K562 (cell line): Measurements from ENCODE around the gene ERAL1. TPM values are rescaled to one million over a fixed set of nuclear protein-coding genes. Genes with fewer than 3 reads are reported as not detected.
A peak's percentile ranks its signal among the peaks of the same experiment; 100 is the strongest.

Experiments
- CBX5 ChIP-seq: IDR thresholded peaks from 2 replicates; pipeline ENCODE4 v1.6.1; 2014; ENCODE audit warnings: low read depth, borderline replicate concordance
- CREB5 ChIP-seq: fragments of 250-450 bp; sonication (Bioruptor Pico); IDR thresholded peaks from 2 replicates; pipeline ENCODE4 v1.5.0; 2020; ENCODE audit warnings: mild to moderate bottlenecking
- DPF2 ChIP-seq: fragments of 450-650 bp; IDR thresholded peaks from 2 replicates; pipeline ENCODE4 v1.6.1; 2016
- E2F3 ChIP-seq: fragments of 250-450 bp; sonication (Bioruptor Pico); IDR thresholded peaks from 2 replicates; pipeline ENCODE4 v1.4.0; 2020; ENCODE audit warnings: mild to moderate bottlenecking
- FOSL1 ChIP-seq: fragments of 200-800 bp; sonication (Bioruptor generic); conservative IDR thresholded peaks from 2 replicates; pipeline ENCODE4 v1.6.1; 2016; ENCODE audit warnings: missing genetic modification characterization, missing compliant biosample characterization
- FOXO4 ChIP-seq: fragments of 450-650 bp; formaldehyde crosslinking; IDR thresholded peaks from 2 replicates; pipeline ENCODE4 v1.4.0; 2020; ENCODE audit warnings: mild to moderate bottlenecking, moderate library complexity
- IFI16 ChIP-seq: fragments of 250-450 bp; sonication (Bioruptor Pico); IDR thresholded peaks from 2 replicates; pipeline ENCODE4 v2.1.2; 2022; ENCODE audit warnings: mild to moderate bottlenecking, inconsistent platforms
- KLF16 ChIP-seq: IDR thresholded peaks from 2 replicates; pipeline ENCODE4 v1.6.1; 2016; ENCODE audit warnings: antibody characterized with exemption
- NFYB ChIP-seq: IDR thresholded peaks from 2 replicates; pipeline ENCODE4 v1.6.1; 2011; ENCODE audit warnings: mild to moderate bottlenecking, moderate library complexity; ENCODE audit not compliant: insufficient read length; ENCODE audit errors: extremely low read depth
- NR1H2 ChIP-seq: sonication (generic); formaldehyde crosslinking; IDR thresholded peaks from 2 replicates; pipeline ENCODE4 v1.4.0; 2020; ENCODE audit warnings: mild to moderate bottlenecking, missing genetic modification reagents
- REST ChIP-seq, 2 experiments: fragments of 450-650 bp; formaldehyde crosslinking in 1 of 2; IDR thresholded peaks; 2 replicates each; pipeline versions ENCODE4 v1.4.0 to v1.6.1; 2014 to 2020; ENCODE audit warnings: mild to moderate bottlenecking in 2 of 2, borderline replicate concordance in 1 of 2, low read depth in 1 of 2
- TAF9B ChIP-seq: fragments of 450-650 bp; IDR thresholded peaks from 2 replicates; pipeline ENCODE4 v1.6.1; 2018; ENCODE audit warnings: mild to moderate bottlenecking; ENCODE audit not compliant: partially characterized antibody
- THRB ChIP-seq: fragments of 450-650 bp; formaldehyde crosslinking; conservative IDR thresholded peaks from 2 replicates; pipeline ENCODE4 v1.4.0; 2022; ENCODE audit warnings: mild to moderate bottlenecking, missing genetic modification characterization
- ZNF384 ChIP-seq: IDR thresholded peaks from 2 replicates; pipeline ENCODE4 v1.6.1; 2012; ENCODE audit warnings: low read depth, low read length, improper control_type of control experiment
- polyA plus RNA-seq, 8 experiments: library from polyadenylated mRNA; depleted of rRNA in 4 of 8; stranded (reverse) in 5 of 8; unstranded in 3 of 8; fragments of >200 nt; fragmentation: Nextera tagmentation in 2 of 8; fragmentation: Illumina TruSeq in 1 of 8; extraction: Ambion mirVana in 2 of 8; extraction: Trizol in 1 of 8; gene quantifications; 2 replicates each; pipeline versions ENCODE4 v1.2.1 to v1.2.3, GENCODE V29; 2011 to 2014; ENCODE audit warnings: inconsistent platforms in 1 of 8, missing spikeins in 1 of 8
- total RNA-seq, 7 experiments: library from RNA; depleted of rRNA in 6 of 7; stranded (reverse); fragments of >200 nt in 6 of 7; fragmentation: Illumina TruSeq in 2 of 7; extraction: Trizol in 2 of 7; gene quantifications; 2 replicates each; pipeline versions ENCODE4 v1.2.1 to v1.2.3, GENCODE V29; 2011 to 2021; ENCODE audit warnings: low replicate concordance in 1 of 7

The ERAL1 gene
- total and polyA plus RNA-seq, 9 of the 15 experiments (the other 6 are each of a cell fraction or from before 2014, with no cell fraction given) = 37.5 to 351 (median 106) TPM

GRCh38 chr17:28864991-28865849 is 10.4 kb downstream of the ERAL1 start (continued):
- TF ChIP-seq FOSL1 = peak; percentile 81
- TF ChIP-seq KLF16 = peak; percentile 100
- no peak for TF ChIP-seq TAF9B
- no peak for TF ChIP-seq CREB5 (CRISPR knock-in tag)
- no peak for TF ChIP-seq CBX5
- no peak for TF ChIP-seq NR1H2 (CRISPR knock-in tag)
- peak; percentile 54 for TF ChIP-seq ZNF384
- peak; percentile 96; the same call in 1 of the 2 replicates for TF ChIP-seq E2F3 (CRISPR knock-in tag)
- peak; percentile 79 for TF ChIP-seq IFI16 (CRISPR knock-in tag)
- TF ChIP-seq FOXO4 (CRISPR knock-in tag) = no peak
- TF ChIP-seq DPF2 = peak; percentile 100
- TF ChIP-seq NFYB = no peak
- TF ChIP-seq THRB (CRISPR knock-in tag) = peak; percentile 96
- peak; percentile 44; the same call in 1 of the 2 replicates for TF ChIP-seq REST (IDR thresholded peaks at IDR 0.05; ENCODE audit: borderline replicate concordance)
- TF ChIP-seq REST (CRISPR knock-in tag; IDR thresholded peaks at IDR 0.05; ENCODE audit: low read depth) = peak; percentile 60; the same call in 1 of the 2 replicates
